ENCODE data around the gene CFLAR. TPM values are rescaled to one million over a fixed set of nuclear protein-coding genes. Genes with fewer than 3 reads are reported as not detected.
A peak's percentile ranks its signal among the peaks of the same experiment; 100 is the strongest.

The CFLAR gene
- total RNA-seq, 1 experiment from 2014 or later, result 35.6 TPM

DNA sequence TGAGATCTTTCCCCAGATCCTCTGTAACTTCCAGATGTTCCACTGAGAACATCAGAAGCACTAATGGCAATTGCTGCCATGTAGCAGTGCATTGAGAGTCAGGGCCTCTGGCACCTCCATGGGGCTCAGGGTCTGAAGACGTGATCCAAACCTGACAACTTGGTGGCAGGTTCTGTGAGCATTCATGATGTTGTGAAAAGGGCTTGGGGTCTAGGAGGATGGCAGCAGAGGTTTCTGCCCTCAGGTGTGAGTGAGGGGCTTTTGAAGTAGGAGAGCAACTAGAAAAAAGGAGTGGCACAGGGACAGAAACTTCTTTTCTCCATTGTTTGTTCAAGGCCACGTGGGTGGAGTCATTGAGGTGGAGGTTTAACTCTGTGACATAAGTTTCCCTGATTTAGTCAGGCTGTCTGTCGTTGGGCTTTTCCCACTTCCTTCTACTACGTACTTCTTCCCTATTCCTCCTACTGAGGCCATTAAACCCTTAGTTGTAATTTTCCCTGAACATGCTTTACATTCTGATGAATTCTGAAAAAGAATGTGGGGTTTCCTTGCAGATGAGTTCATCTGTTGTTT is 13.1 kb downstream of the CFLAR start:
- H3K27ac ChIP-seq (ENCODE audit: low read depth, low read length), result no peak overlapping the region
- H3K36me3 ChIP-seq (ENCODE audit: control insufficient read depth in 1 of 2, insufficient read depth in 2 of 2, low read length in 2 of 2), result peaks cover 0 to 10% of the 10 kb centered on the region in 2 experiments; a peak in 1 of 4 replicates
- no peak overlapping the region for H3K4me3 ChIP-seq (replicated peaks in 1 of 2; ENCODE audit: low read depth in 1 of 2, low read length in 2 of 2)
- BruUV-seq (replicated peaks), result no TSS peak
- no peak overlapping the region for H2AFZ ChIP-seq (ENCODE audit: low read depth, low read length, poor library complexity, severe bottlenecking)
- peak overlapping the region; percentile 24 for H3K9ac ChIP-seq (ENCODE audit: low read length)
- intact Hi-C loops (cut with micrococcal nuclease), result no loop called here
- H3K27me3 ChIP-seq (ENCODE audit: insufficient read depth, low read length), result no peaks in the 10 kb centered on the region
- H3K9me2 ChIP-seq (ENCODE audit: insufficient read depth), result no peaks in the 10 kb centered on the region
- no peaks in the 10 kb centered on the region for H3K9me3 ChIP-seq (ENCODE audit: control insufficient read depth in 1 of 2, insufficient read depth in 1 of 2, low read depth in 1 of 2, low read length in 2 of 2)
- ATAC-seq, result no peak
- POLR2A ChIA-PET, result no interaction called here
- no peaks in the 10 kb centered on the region for H4K20me1 ChIP-seq (ENCODE audit: insufficient read depth)
- no peak for TF ChIP-seq ZNF274 (IDR thresholded peaks at IDR 0.05; ENCODE audit: low read depth, low read length)
- TF ChIP-seq EZH2phosphoT487 (IDR thresholded peaks at IDR 0.05; ENCODE audit: borderline replicate concordance), result no peak
- TF ChIP-seq, protein P1, sequence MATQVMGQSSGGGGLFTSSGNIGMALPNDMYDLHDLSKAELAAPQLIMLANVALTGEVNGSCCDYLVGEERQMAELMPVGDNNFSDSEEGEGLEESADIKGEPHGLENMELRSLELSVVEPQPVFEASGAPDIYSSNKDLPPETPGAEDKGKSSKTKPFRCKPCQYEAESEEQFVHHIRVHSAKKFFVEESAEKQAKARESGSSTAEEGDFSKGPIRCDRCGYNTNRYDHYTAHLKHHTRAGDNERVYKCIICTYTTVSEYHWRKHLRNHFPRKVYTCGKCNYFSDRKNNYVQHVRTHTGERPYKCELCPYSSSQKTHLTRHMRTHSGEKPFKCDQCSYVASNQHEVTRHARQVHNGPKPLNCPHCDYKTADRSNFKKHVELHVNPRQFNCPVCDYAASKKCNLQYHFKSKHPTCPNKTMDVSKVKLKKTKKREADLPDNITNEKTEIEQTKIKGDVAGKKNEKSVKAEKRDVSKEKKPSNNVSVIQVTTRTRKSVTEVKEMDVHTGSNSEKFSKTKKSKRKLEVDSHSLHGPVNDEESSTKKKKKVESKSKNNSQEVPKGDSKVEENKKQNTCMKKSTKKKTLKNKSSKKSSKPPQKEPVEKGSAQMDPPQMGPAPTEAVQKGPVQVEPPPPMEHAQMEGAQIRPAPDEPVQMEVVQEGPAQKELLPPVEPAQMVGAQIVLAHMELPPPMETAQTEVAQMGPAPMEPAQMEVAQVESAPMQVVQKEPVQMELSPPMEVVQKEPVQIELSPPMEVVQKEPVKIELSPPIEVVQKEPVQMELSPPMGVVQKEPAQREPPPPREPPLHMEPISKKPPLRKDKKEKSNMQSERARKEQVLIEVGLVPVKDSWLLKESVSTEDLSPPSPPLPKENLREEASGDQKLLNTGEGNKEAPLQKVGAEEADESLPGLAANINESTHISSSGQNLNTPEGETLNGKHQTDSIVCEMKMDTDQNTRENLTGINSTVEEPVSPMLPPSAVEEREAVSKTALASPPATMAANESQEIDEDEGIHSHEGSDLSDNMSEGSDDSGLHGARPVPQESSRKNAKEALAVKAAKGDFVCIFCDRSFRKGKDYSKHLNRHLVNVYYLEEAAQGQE (IDR thresholded peaks at IDR 0.05; ENCODE audit: low read depth), result no peak
- 0 out of 2 replicates have a peak, but pooled peaks have one; percentile 13 for TF ChIP-seq EGR1 (IDR thresholded peaks at IDR 0.05; ENCODE audit: low read depth)
- no peak for TF ChIP-seq SP1 (IDR thresholded peaks at IDR 0.05; ENCODE audit: low read depth)
- H3K4me1 ChIP-seq (ENCODE audit: control insufficient read depth in 1 of 2, insufficient read depth in 2 of 2, low read length in 2 of 2), result peaks cover 10 to 69% of the 10 kb centered on the region in 2 experiments
- CTCF ChIA-PET, result no interaction called here
- H3K79me2 ChIP-seq (ENCODE audit: insufficient read depth, low read length), result peaks cover 74% of the 10 kb centered on the region
- RAD21 ChIA-PET (ENCODE audit: low non-redundant PET in 1 of 2, low total read pairs in 2 of 2, uncharacterized antibody in 2 of 2, unreplicated experiment in 2 of 2), result no interaction called here
- peak overlapping the region; percentile 37 for H3K4me2 ChIP-seq (ENCODE audit: low read length)
- DNase-seq (ENCODE audit: low read depth, low spot score), result no peak

Measured in HCT116 (cell line).